Measurements from ENCODE around the gene OR2G6. TPM values are rescaled to one million over a fixed set of nuclear protein-coding genes. Genes with fewer than 3 reads are reported as not detected.
"Not testable (repeated sequence)": the region's sequence is repeated elsewhere in the genome, so short reads cannot be mapped to it uniquely, and the experiment has no call there.

OR2G6 gene
- total and polyA plus RNA-seq, 3 experiments from 2014 or later, result not detected

- H3K9me3 Mint-ChIP-seq, POLR2A ChIA-PET: not testable (repeated sequence)
These were observed 11.2 kb upstream of the OR2G6 start for GRCh38 chr1:248496661-248497060.

GRCh38 chr1:248500305-248501035 is 7.4 kb upstream of the OR2G6 start:
- H3K27ac Mint-ChIP-seq; H3K36me3 Mint-ChIP-seq; H3K27ac ChIP-seq (ENCODE audit: low read depth, low read length); H3K4me1 ChIP-seq (ENCODE audit: insufficient read depth, low read length); DNase-seq; H3K36me3 ChIP-seq (ENCODE audit: insufficient read depth, low read length); H3K27me3 ChIP-seq (ENCODE audit: insufficient read depth, low read length, poor library complexity, severe bottlenecking); CTCF ChIA-PET; H3K9me3 Mint-ChIP-seq; POLR2A ChIA-PET; H3K27me3 Mint-ChIP-seq; H3K4me1 Mint-ChIP-seq; H3K9me3 ChIP-seq (ENCODE audit: low read length); H3K4me3 Mint-ChIP-seq; H3K4me3 ChIP-seq (ENCODE audit: low read length): not testable (repeated sequence)

More at GRCh38 chr1:248496661-248497060, 11.2 kb upstream of the OR2G6 start:
- H3K27ac Mint-ChIP-seq; CTCF ChIA-PET; H3K4me3 ChIP-seq (ENCODE audit: low read length); H3K4me1 Mint-ChIP-seq; H3K36me3 ChIP-seq (ENCODE audit: insufficient read depth, low read length); H3K4me1 ChIP-seq (ENCODE audit: insufficient read depth, low read length); H3K27me3 Mint-ChIP-seq; H3K36me3 Mint-ChIP-seq; H3K4me3 Mint-ChIP-seq; H3K9me3 ChIP-seq (ENCODE audit: low read length); H3K27ac ChIP-seq (ENCODE audit: low read depth, low read length); H3K27me3 ChIP-seq (ENCODE audit: insufficient read depth, low read length, poor library complexity, severe bottlenecking); DNase-seq: not testable (repeated sequence)

GRCh38 chr1:248510217-248510616 is 2.3 kb downstream of the OR2G6 start:
- H3K4me3 Mint-ChIP-seq; H3K9me3 ChIP-seq (ENCODE audit: low read length); H3K27ac ChIP-seq (ENCODE audit: low read depth, low read length); H3K36me3 ChIP-seq (ENCODE audit: insufficient read depth, low read length); H3K9me3 Mint-ChIP-seq; H3K27me3 ChIP-seq (ENCODE audit: insufficient read depth, low read length, poor library complexity, severe bottlenecking); DNase-seq; POLR2A ChIA-PET; H3K27me3 Mint-ChIP-seq; H3K36me3 Mint-ChIP-seq; H3K27ac Mint-ChIP-seq; H3K4me1 ChIP-seq (ENCODE audit: insufficient read depth, low read length); CTCF ChIA-PET; H3K4me3 ChIP-seq (ENCODE audit: low read length); H3K4me1 Mint-ChIP-seq: not testable (repeated sequence)

GRCh38 chr1:248521856-248522255 is 14.0 kb downstream of the OR2G6 start:
- Mint-ChIP-seq H3K27me3 (peaks cover 7 to 9% of the 10 kb centered on the region in 2 donors), H3K9me3 (peaks cover 0 to 4% (median 0%) of the 10 kb centered on the region in 5 donors), H3K36me3 (no peaks in the 10 kb centered on the region), H3K4me3 (no peak overlapping the region), H3K27ac (no peak overlapping the region), H3K4me1 (no peaks in the 10 kb centered on the region)
- no peaks in the 10 kb centered on the region for H3K36me3 ChIP-seq (ENCODE audit: insufficient read depth, low read length)
- ChIA-PET CTCF (no interaction called here), POLR2A (no interaction called here)
- no peak for DNase-seq
- H3K4me3 ChIP-seq (ENCODE audit: low read length), result no peak overlapping the region
- no peaks in the 10 kb centered on the region for H3K27me3 ChIP-seq (ENCODE audit: insufficient read depth, low read length, poor library complexity, severe bottlenecking)
- H3K4me1 ChIP-seq (ENCODE audit: insufficient read depth, low read length), result no peaks in the 10 kb centered on the region
- H3K27ac ChIP-seq (ENCODE audit: low read depth, low read length), result no peak overlapping the region
- no peaks in the 10 kb centered on the region for H3K9me3 ChIP-seq (ENCODE audit: low read length)

GRCh38 chr1:248537449-248537848 is 29.6 kb downstream of the OR2G6 start:
- H3K27ac ChIP-seq (ENCODE audit: low read depth, low read length); DNase-seq; H3K36me3 Mint-ChIP-seq; H3K27me3 ChIP-seq (ENCODE audit: insufficient read depth, low read length, poor library complexity, severe bottlenecking); H3K36me3 ChIP-seq (ENCODE audit: insufficient read depth, low read length); H3K4me1 Mint-ChIP-seq; H3K4me3 Mint-ChIP-seq; H3K9me3 ChIP-seq (ENCODE audit: low read length); H3K27ac Mint-ChIP-seq; POLR2A ChIA-PET; H3K9me3 Mint-ChIP-seq; H3K4me3 ChIP-seq (ENCODE audit: low read length); CTCF ChIA-PET; H3K4me1 ChIP-seq (ENCODE audit: insufficient read depth, low read length); H3K27me3 Mint-ChIP-seq: not testable (repeated sequence)

- H3K27ac Mint-ChIP-seq; H3K36me3 Mint-ChIP-seq; H3K4me1 Mint-ChIP-seq; H3K36me3 ChIP-seq (ENCODE audit: insufficient read depth, low read length); H3K9me3 ChIP-seq (ENCODE audit: low read length); H3K4me3 ChIP-seq (ENCODE audit: low read length); H3K4me3 Mint-ChIP-seq; DNase-seq; H3K4me1 ChIP-seq (ENCODE audit: insufficient read depth, low read length); H3K9me3 Mint-ChIP-seq; H3K27me3 ChIP-seq (ENCODE audit: insufficient read depth, low read length, poor library complexity, severe bottlenecking); POLR2A ChIA-PET; CTCF ChIA-PET; H3K27me3 Mint-ChIP-seq; H3K27ac ChIP-seq (ENCODE audit: low read depth, low read length): not testable (repeated sequence)
These were observed 39.5 kb downstream of the OR2G6 start for GRCh38 chr1:248547383-248547782.

GRCh38 chr1:248551027-248551426 is 43.2 kb downstream of the OR2G6 start:
- DNase-seq; H3K36me3 Mint-ChIP-seq; H3K9me3 Mint-ChIP-seq; H3K27me3 Mint-ChIP-seq; H3K27ac Mint-ChIP-seq; H3K4me3 ChIP-seq (ENCODE audit: low read length); H3K27me3 ChIP-seq (ENCODE audit: insufficient read depth, low read length, poor library complexity, severe bottlenecking); H3K4me1 Mint-ChIP-seq; CTCF ChIA-PET; H3K27ac ChIP-seq (ENCODE audit: low read depth, low read length); H3K4me1 ChIP-seq (ENCODE audit: insufficient read depth, low read length); H3K36me3 ChIP-seq (ENCODE audit: insufficient read depth, low read length); H3K9me3 ChIP-seq (ENCODE audit: low read length); POLR2A ChIA-PET; H3K4me3 Mint-ChIP-seq: not testable (repeated sequence)

GRCh38 chr1:248562672-248563071 is 54.8 kb downstream of the OR2G6 start, which contains the start of gene OR2T29:
Gene OR2T29, minus strand, starts transcription at chr1:248562772. Its CDS starts 3,281 bp downstream, at chr1:248559491.
- H3K27ac Mint-ChIP-seq; DNase-seq; POLR2A ChIA-PET; H3K27me3 Mint-ChIP-seq; H3K4me1 ChIP-seq (ENCODE audit: insufficient read depth, low read length); H3K9me3 Mint-ChIP-seq; H3K36me3 ChIP-seq (ENCODE audit: insufficient read depth, low read length); H3K9me3 ChIP-seq (ENCODE audit: low read length); H3K4me3 ChIP-seq (ENCODE audit: low read length); H3K27me3 ChIP-seq (ENCODE audit: insufficient read depth, low read length, poor library complexity, severe bottlenecking); H3K36me3 Mint-ChIP-seq; H3K27ac ChIP-seq (ENCODE audit: low read depth, low read length); H3K4me3 Mint-ChIP-seq; CTCF ChIA-PET: not testable (repeated sequence)
- peaks cover 4 to 12% (median 7%) of the 10 kb centered on the region in 3 donors for H3K4me1 Mint-ChIP-seq
